Memory B cell (primary cell): ENCODE results near the gene OR6N1.
A peak's percentile ranks its signal among the peaks of the same experiment; 100 is the strongest.

ENCODE experiments used
- ATAC-seq: fragments of 150-1000 bp; cut with Tn5 transposase; 2 replicates; pipeline ENCODE4 v1.10.0; 2021; ENCODE audit warnings: low read depth, mild to moderate bottlenecking, moderate library complexity
- DNase-seq, 2 donors: peaks; one replicate each; pipeline ENCODE4 v3.0.0; 2022; ENCODE audit warnings: low spot score in 2 of 2
- H3K27ac Mint-ChIP-seq: one replicate; pipeline ENCODE4 v1.8.0; 2022; ENCODE audit warnings: mild to moderate bottlenecking, moderate library complexity, mixed read lengths
- H3K27me3 Mint-ChIP-seq: one replicate; pipeline ENCODE4 v1.8.0; 2022; ENCODE audit warnings: mixed read lengths
- H3K36me3 Mint-ChIP-seq: one replicate; pipeline ENCODE4 v1.8.0; 2022; ENCODE audit warnings: mild to moderate bottlenecking, mixed read lengths
- H3K4me1 Mint-ChIP-seq: one replicate; pipeline ENCODE4 v1.8.0; 2022; ENCODE audit warnings: mixed read lengths
- H3K4me3 Mint-ChIP-seq: one replicate; pipeline ENCODE4 v1.8.0; 2022; ENCODE audit warnings: mild to moderate bottlenecking, moderate library complexity, mixed read lengths
- H3K9me3 Mint-ChIP-seq: one replicate; pipeline ENCODE4 v1.8.0; 2022; ENCODE audit warnings: mixed read lengths

The OR6N1 gene

DNA sequence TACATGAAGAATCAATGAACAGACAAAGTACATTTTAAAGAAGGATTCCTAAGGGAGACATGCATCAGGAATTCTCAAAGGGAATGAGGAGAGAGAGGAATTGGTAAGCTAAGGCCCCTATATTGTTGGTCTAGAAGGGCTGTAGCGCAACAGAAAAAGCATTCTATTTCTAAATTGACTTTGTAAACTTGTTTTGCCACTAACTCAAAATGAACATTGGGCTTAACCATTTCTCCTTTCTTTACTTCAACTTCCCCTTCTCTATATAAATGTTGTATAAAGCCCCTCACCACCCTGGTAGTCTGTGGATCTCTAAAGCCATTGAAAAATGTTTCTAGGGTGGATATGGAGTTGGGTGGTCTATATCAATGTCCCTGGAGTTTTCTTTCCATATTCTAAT is 29.4 kb upstream of the OR6N1 start:
- Mint-ChIP-seq H3K4me1 (peaks cover 5% of the 10 kb centered on the region), H3K9me3 (no peaks in the 10 kb centered on the region), H3K27me3 (peaks cover 7% of the 10 kb centered on the region), H3K36me3 (no peaks in the 10 kb centered on the region), H3K4me3 (no peak overlapping the region), H3K27ac (no peak overlapping the region)
- ATAC-seq (no peak), DNase-seq (no peak)

DNA sequence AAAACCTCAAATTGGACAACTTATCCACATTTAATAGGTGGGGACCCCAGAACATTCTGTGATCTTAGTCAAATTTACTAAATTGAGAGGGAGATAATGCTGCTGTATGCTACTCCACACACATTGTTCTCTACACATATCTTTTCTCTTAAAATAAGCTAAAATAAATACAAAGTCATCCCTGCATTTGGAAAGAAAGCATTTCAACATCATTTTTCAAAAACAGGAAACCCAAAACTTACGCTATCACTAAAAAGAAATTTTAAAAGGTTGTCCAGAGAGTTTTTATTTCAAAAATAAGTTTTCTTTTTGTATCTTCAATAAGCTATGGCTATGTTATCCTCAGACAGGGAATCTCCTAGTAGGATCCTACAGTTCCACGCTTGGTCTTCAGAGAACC is 28.5 kb upstream of the OR6N1 start:
- Mint-ChIP-seq H3K9me3 (no peaks in the 10 kb centered on the region), H3K27ac (no peak overlapping the region), H3K36me3 (no peaks in the 10 kb centered on the region), H3K27me3 (peaks cover 7% of the 10 kb centered on the region), H3K4me3 (no peak overlapping the region), H3K4me1 (peaks cover 7% of the 10 kb centered on the region)
- no peak for DNase-seq
- no peak for ATAC-seq

GRCh38 chr1:158799689-158800088 is 27.7 kb upstream of the OR6N1 start:
- Mint-ChIP-seq H3K4me1 (peaks cover 7% of the 10 kb centered on the region), H3K36me3 (no peaks in the 10 kb centered on the region), H3K27me3 (peaks cover 7% of the 10 kb centered on the region), H3K4me3 (no peak overlapping the region), H3K9me3 (no peaks in the 10 kb centered on the region), H3K27ac (no peak overlapping the region)
- DNase-seq (no peak), ATAC-seq (no peak)

GRCh38 chr1:158798531-158798930 is 26.5 kb upstream of the OR6N1 start:
- ATAC-seq (no peak), DNase-seq (no peak)
- Mint-ChIP-seq H3K27me3 (peaks cover 7% of the 10 kb centered on the region), H3K4me3 (no peak overlapping the region), H3K4me1 (peaks cover 7% of the 10 kb centered on the region), H3K9me3 (no peaks in the 10 kb centered on the region), H3K27ac (no peak overlapping the region), H3K36me3 (no peaks in the 10 kb centered on the region)

DNA sequence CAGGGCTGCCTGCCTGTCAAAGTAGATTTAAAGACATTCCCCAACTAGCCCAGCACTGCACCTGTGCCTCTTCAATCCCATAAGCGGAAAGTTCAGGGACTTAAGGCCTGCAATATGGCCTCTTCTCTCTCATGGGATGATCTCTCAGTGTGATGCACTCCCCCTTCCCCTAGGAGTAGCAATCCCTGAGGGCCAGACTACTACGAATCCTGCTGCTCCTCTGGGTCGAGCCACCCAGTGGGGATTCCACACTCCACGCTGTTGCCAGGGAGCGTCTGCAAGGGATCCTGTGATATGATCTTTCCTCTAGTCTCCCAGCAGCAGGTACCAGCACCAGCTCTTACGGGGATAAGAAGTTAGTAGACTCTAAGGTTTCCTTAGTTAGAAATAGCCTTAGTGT is 22.3 kb upstream of the OR6N1 start:
- no peak overlapping the region for H3K27ac Mint-ChIP-seq
- no peaks in the 10 kb centered on the region for H3K27me3 Mint-ChIP-seq
- H3K36me3 Mint-ChIP-seq = no peaks in the 10 kb centered on the region
- H3K4me1 Mint-ChIP-seq = peaks cover 2% of the 10 kb centered on the region
- ATAC-seq (no peak), DNase-seq (no peak)
- no peaks in the 10 kb centered on the region for H3K9me3 Mint-ChIP-seq
- no peak overlapping the region for H3K4me3 Mint-ChIP-seq

- no peaks in the 10 kb centered on the region for H3K9me3 Mint-ChIP-seq
- ATAC-seq = peak; percentile 69
- DNase-seq = peak in 1 of 2 donors; percentile 17
- H3K27me3 Mint-ChIP-seq = no peaks in the 10 kb centered on the region
- H3K4me1 Mint-ChIP-seq = peaks cover 2% of the 10 kb centered on the region
- H3K4me3 Mint-ChIP-seq = no peak overlapping the region
- no peaks in the 10 kb centered on the region for H3K36me3 Mint-ChIP-seq
- no peak overlapping the region for H3K27ac Mint-ChIP-seq
These were observed 21.6 kb upstream of the OR6N1 start for GRCh38 chr1:158793604-158794003.

DNA sequence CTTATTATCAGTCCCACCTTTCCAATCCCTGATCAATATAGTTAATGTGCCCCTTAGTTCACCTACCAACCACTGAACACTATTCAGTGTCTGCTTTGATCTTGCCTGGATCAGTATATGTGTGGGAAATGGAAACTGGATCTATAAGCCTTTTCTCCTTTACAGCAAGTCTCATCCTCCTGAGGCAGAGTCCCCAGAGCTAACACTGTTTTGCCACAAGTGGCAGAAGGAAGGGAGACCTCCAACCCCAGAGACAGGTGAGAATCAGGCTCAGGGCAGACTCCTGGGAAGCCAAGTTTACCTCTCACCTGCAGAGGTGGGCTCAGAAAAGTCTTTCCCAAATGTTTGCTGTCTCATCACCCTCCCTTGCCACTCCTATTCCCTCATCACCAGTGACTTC is 9.1 kb upstream of the OR6N1 start, which contains the start of gene OR6N2:
OR6N2 (minus strand) TSS at position 101 of the 400 bp plus-strand sequence. CDS start 3,569 bp downstream, outside the sequence.
- no peaks in the 10 kb centered on the region for H3K9me3 Mint-ChIP-seq
- peaks cover under 1% of the 10 kb centered on the region for H3K36me3 Mint-ChIP-seq
- no peak within 1 kb of the TSS for H3K4me3 Mint-ChIP-seq
- DNase-seq (no peak), ATAC-seq (no peak)
- H3K27me3 Mint-ChIP-seq = peaks cover under 1% of the 10 kb centered on the region
- H3K27ac Mint-ChIP-seq = no peak within 1 kb of the TSS
- H3K4me1 Mint-ChIP-seq = peaks cover 4% of the 10 kb centered on the region

DNA sequence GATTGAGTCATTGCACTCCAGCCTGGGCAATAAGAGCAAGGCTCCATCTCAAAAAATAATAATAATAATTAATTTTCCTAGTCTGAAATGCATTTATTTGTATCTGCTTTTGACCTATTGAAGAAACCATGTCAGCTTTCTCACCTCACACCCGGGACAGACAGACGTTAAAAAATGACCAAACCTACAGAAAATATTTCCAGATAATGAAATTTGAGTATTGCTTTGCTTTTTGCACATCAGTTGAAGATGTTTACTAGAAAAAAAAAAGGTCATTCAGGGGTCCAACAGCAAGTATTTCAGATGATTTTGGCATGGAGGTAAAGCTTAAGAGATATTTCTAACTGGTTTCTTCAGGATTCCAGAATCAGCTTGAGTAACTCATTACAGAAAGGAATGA is 17.6 kb downstream of the OR6N1 start, which contains the start of gene OR6K6:
OR6K6 (plus strand) TSS at position 301 of the 400 bp plus-strand sequence. CDS start 168 bp downstream, outside the sequence.
- DNase-seq (no peak), ATAC-seq (no peak)
- no peak within 1 kb of the TSS for H3K27ac Mint-ChIP-seq
- no peaks in the 10 kb centered on the region for H3K9me3 Mint-ChIP-seq
- peaks cover 8% of the 10 kb centered on the region for H3K27me3 Mint-ChIP-seq
- no peak within 1 kb of the TSS for H3K4me3 Mint-ChIP-seq
- no peaks in the 10 kb centered on the region for H3K36me3 Mint-ChIP-seq
- H3K4me1 Mint-ChIP-seq = no peaks in the 10 kb centered on the region

GRCh38 chr1:158752155-158752712 is 19.8 kb downstream of the OR6N1 start:
- H3K27me3 Mint-ChIP-seq = peaks cover 8% of the 10 kb centered on the region
- ATAC-seq = no peak
- H3K4me3 Mint-ChIP-seq = no peak overlapping the region
- no peak overlapping the region for H3K27ac Mint-ChIP-seq
- H3K36me3 Mint-ChIP-seq = no peaks in the 10 kb centered on the region
- DNase-seq = no peak
- no peaks in the 10 kb centered on the region for H3K9me3 Mint-ChIP-seq
- H3K4me1 Mint-ChIP-seq = no peaks in the 10 kb centered on the region

DNA sequence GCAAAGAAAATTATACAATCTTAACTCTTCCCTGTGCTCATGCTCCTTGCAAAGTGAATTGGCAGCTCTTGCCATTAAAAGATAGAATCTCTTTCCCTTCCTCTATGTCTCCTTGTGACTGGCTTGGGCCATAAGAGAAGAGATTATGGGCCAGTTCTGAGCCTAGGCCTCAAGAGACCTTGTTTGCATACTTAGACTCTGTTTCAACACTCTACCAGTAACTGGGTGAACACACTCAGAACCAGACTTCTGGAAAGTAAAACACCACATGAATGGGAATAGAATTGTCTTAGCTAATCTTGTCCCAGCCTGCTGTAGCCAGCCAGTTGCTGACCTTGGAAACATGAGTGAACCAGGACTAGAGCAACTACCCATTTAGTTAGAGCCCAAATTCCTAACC is 36.1 kb downstream of the OR6N1 start:
- no peaks in the 10 kb centered on the region for H3K36me3 Mint-ChIP-seq
- no peaks in the 10 kb centered on the region for H3K9me3 Mint-ChIP-seq
- no peak overlapping the region for H3K27ac Mint-ChIP-seq
- H3K4me1 Mint-ChIP-seq = peaks cover 4% of the 10 kb centered on the region
- ATAC-seq = no peak
- no peak for DNase-seq
- H3K4me3 Mint-ChIP-seq = no peak overlapping the region
- H3K27me3 Mint-ChIP-seq = peaks cover 6% of the 10 kb centered on the region

GRCh38 chr1:158732524-158732923 is 39.5 kb downstream of the OR6N1 start:
- no peak overlapping the region for H3K4me3 Mint-ChIP-seq
- no peak for ATAC-seq
- DNase-seq = no peak
- H3K9me3 Mint-ChIP-seq = no peaks in the 10 kb centered on the region
- H3K36me3 Mint-ChIP-seq = no peaks in the 10 kb centered on the region
- no peak overlapping the region for H3K27ac Mint-ChIP-seq
- peaks cover 4% of the 10 kb centered on the region for H3K4me1 Mint-ChIP-seq
- H3K27me3 Mint-ChIP-seq = no peaks in the 10 kb centered on the region

DNA sequence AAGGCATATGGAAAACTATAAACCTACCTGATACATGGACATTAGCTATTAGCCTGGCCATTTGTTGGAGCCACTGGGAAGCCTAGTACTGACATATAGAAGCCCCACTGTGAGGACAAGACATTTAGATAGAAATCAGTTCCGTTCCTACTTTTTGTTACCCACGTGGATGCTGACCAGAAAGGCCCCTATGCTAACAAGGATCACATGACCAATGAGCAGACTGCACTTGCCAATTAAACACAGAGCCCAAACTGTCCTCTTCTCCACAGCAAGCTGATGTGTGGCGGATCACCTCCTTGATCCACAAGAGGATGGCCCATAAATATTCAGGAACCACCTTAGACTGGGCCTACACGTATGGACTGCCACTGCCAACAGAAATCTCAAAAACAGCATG is 40.3 kb downstream of the OR6N1 start:
- DNase-seq = no peak
- peaks cover 1% of the 10 kb centered on the region for H3K27me3 Mint-ChIP-seq
- no peaks in the 10 kb centered on the region for H3K36me3 Mint-ChIP-seq
- no peaks in the 10 kb centered on the region for H3K9me3 Mint-ChIP-seq
- H3K4me3 Mint-ChIP-seq = no peak overlapping the region
- H3K27ac Mint-ChIP-seq = no peak overlapping the region
- peaks cover 4% of the 10 kb centered on the region for H3K4me1 Mint-ChIP-seq
- ATAC-seq = no peak

- ATAC-seq = no peak
- Mint-ChIP-seq H3K4me1 (no peaks in the 10 kb centered on the region), H3K9me3 (no peaks in the 10 kb centered on the region), H3K4me3 (no peak overlapping the region), H3K27me3 (peaks cover 3% of the 10 kb centered on the region), H3K27ac (no peak overlapping the region), H3K36me3 (no peaks in the 10 kb centered on the region)
- DNase-seq = no peak
These were observed 41.5 kb downstream of the OR6N1 start for GRCh38 chr1:158730453-158730852.

DNA sequence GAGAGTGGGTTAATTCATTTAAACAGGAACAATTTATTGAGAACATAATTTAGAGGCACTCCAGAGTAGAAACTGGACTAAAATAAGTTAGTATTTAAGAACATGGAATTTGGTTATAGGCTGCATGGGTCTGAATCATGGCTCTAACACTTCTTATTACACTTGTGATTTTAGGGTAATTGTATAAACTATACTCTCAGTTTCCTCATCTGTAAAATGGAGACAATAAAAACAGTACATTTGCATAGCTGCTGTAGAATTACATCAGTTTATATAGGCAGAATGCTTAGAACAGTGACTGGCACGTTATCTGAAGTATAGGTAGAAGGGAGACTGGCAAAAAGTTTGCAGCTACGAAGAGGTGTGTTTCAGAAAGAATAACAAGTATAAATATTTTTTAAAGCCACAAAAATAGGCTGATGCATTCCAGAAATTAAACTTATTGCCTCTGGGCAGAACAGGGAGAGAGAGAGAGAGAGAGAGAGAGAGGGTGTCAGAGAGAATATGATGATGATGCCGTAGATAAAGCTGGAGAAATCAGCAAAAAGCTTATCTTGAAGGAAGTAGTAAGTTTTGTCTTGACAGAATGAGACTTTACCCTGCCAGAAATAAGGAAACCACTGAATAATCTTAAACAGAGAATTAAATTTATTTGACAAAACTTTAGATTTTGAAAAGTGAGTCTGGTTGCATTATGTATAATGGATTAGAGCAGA is 43.3 kb downstream of the OR6N1 start:
- no peak overlapping the region for H3K4me3 Mint-ChIP-seq
- peaks cover 11% of the 10 kb centered on the region for H3K27me3 Mint-ChIP-seq
- no peaks in the 10 kb centered on the region for H3K9me3 Mint-ChIP-seq
- DNase-seq = no peak
- no peak for ATAC-seq
- no peak overlapping the region for H3K27ac Mint-ChIP-seq
- H3K4me1 Mint-ChIP-seq = no peaks in the 10 kb centered on the region
- no peaks in the 10 kb centered on the region for H3K36me3 Mint-ChIP-seq

- Mint-ChIP-seq H3K36me3 (no peaks in the 10 kb centered on the region), H3K9me3 (no peaks in the 10 kb centered on the region), H3K27me3 (peaks cover 11% of the 10 kb centered on the region), H3K4me3 (no peak overlapping the region), H3K27ac (no peak overlapping the region), H3K4me1 (no peaks in the 10 kb centered on the region)
- DNase-seq (no peak), ATAC-seq (no peak)
These were observed 47.6 kb downstream of the OR6N1 start for GRCh38 chr1:158724442-158724841.
